ENCODE data around the gene PDE4B.

DNA sequence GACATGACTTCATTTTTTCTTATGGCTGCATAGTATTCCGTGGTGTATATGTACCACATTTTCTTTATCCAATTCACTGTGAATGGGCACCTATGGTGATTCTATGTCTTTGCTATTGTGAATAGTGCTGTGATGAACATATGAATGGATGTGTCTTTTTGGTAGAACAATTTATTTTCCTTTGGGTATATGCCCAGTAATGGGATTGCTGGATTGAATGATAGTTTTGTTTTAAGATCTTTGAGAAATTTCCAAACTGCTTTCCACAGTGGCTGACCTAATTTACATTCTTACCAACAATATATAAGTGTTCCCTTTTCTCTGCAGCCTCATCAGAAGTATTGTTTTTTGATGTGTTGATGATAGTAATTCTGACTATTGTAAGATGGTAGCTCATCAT, 379.6 kb downstream of the PDE4B start:
- TF ChIP-seq POLR2A (IDR thresholded peaks at IDR 0.05): no peak
- no peak for TF ChIP-seq CTCF (IDR thresholded peaks at IDR 0.05)

Measured in esophagus squamous epithelium (tissue), 4 donors.